Neural cell (in vitro differentiated cells): ENCODE measurements around the gene P4HA3.

ENCODE experiments used
- CTCF ChIP-seq: fragments of 450-650 bp; IDR thresholded peaks from 2 replicates; pipeline ENCODE4 v1.5.1; 2014; ENCODE audit warnings: antibody characterized with exemption, mild to moderate bottlenecking, moderate library complexity; ENCODE audit not compliant: poor library complexity, severe bottlenecking
- EP300 ChIP-seq: fragments of 450-650 bp; conservative IDR thresholded peaks from 2 replicates; pipeline ENCODE4 v1.6.1; 2014; ENCODE audit warnings: antibody characterized with exemption, mild to moderate bottlenecking, moderate library complexity; ENCODE audit not compliant: poor library complexity, severe bottlenecking
- EZH2 ChIP-seq: fragments of 200-600, 300-800 bp; shearing (Covaris generic), sonication (generic); IDR thresholded peaks from 2 replicates; pipeline ENCODE4 v1.6.1; 2014; ENCODE audit warnings: antibody characterized with exemption, low read length, borderline replicate concordance, mild to moderate bottlenecking; ENCODE audit not compliant: insufficient read depth, poor library complexity, severe bottlenecking
- POLR2AphosphoS5 ChIP-seq: IDR thresholded peaks from 2 replicates; pipeline ENCODE4 v1.6.1; 2012
- RAD21 ChIP-seq: fragments of 450-650 bp; conservative IDR thresholded peaks from 2 replicates; pipeline ENCODE4 v1.6.1; 2014; ENCODE audit warnings: antibody characterized with exemption, mild to moderate bottlenecking, moderate library complexity
- REST ChIP-seq: IDR thresholded peaks from 2 replicates; pipeline ENCODE4 v1.6.1; 2012; ENCODE audit warnings: borderline replicate concordance
- SMC3 ChIP-seq: fragments of 450-650 bp; conservative IDR thresholded peaks from 2 replicates; pipeline ENCODE4 v1.6.1; 2014; ENCODE audit warnings: antibody characterized with exemption, mild to moderate bottlenecking, moderate library complexity; ENCODE audit not compliant: poor library complexity
- TAF1 ChIP-seq: IDR thresholded peaks from 2 replicates; pipeline ENCODE4 v1.6.1; 2012; ENCODE audit warnings: low read depth

GRCh38 chr11:74330075-74330858 lies 18.8 kb upstream of the P4HA3 start:
- TF ChIP-seq CTCF: no peak
- no peak for TF ChIP-seq POLR2AphosphoS5
- no peak for TF ChIP-seq TAF1
- TF ChIP-seq REST: no peak
- TF ChIP-seq EP300: no peak
- no peak for TF ChIP-seq EZH2
- no peak for TF ChIP-seq RAD21
- no peak for TF ChIP-seq SMC3
